Neural progenitor cell (in vitro differentiated cells): Measurements from ENCODE around the gene CKS1B. TPM values are rescaled to one million over a fixed set of nuclear protein-coding genes. Genes with fewer than 3 reads are reported as not detected.
"Not testable (repeated sequence)": the region's sequence is repeated elsewhere in the genome, so short reads cannot be mapped to it uniquely, and the experiment has no call there.

Source experiments
- DNase-seq: peaks from one replicate; pipeline ENCODE4 v3.0.0-alpha.2; 2016; ENCODE audit warnings: low spot score
- H2AFZ ChIP-seq: fragments of 200-600 bp; sonication (generic); replicated peaks from 2 replicates; pipeline ENCODE4 v1.6.1; 2016; ENCODE audit warnings: antibody characterized with exemption
- H3F3A ChIP-seq: fragments of 200-600 bp; sonication (generic); 2 replicates; pipeline ENCODE4 v1.6.1; 2016; ENCODE audit warnings: antibody characterized with exemption, low read depth
- H3K27ac ChIP-seq: fragments of 200-600 bp; sonication (generic); 2 replicates; pipeline ENCODE4 v1.5.1; 2016; ENCODE audit warnings: mild to moderate bottlenecking
- H3K27me3 ChIP-seq: fragments of 200-600 bp; sonication (generic); 2 replicates; pipeline ENCODE4 v1.6.1; 2016; ENCODE audit warnings: mild to moderate bottlenecking, moderate library complexity
- H3K36me3 ChIP-seq: fragments of 200-600 bp; sonication (generic); 2 replicates; pipeline ENCODE4 v1.5.1; 2016
- H3K4me1 ChIP-seq: fragments of 200-600 bp; sonication (generic); 2 replicates; pipeline ENCODE4 v1.6.1; 2016; ENCODE audit warnings: mixed run types
- H3K4me2 ChIP-seq: fragments of 200-600 bp; sonication (generic); 2 replicates; pipeline ENCODE4 v1.6.1; 2016
- H3K4me3 ChIP-seq: fragments of 200-600 bp; sonication (generic); 2 replicates; pipeline ENCODE4 v1.5.1; 2016
- H3K79me2 ChIP-seq: fragments of 200-600 bp; sonication (generic); 2 replicates; pipeline ENCODE4 v1.6.1; 2016; ENCODE audit warnings: low read depth
- H3K9ac ChIP-seq: fragments of 200-600 bp; sonication (generic); 2 replicates; pipeline ENCODE4 v1.6.1; 2016
- H3K9me3 ChIP-seq: fragments of 200-600 bp; sonication (generic); 2 replicates; pipeline ENCODE4 v1.5.1; 2016; ENCODE audit warnings: low read depth
- H4K20me1 ChIP-seq: fragments of 200-600 bp; sonication (generic); 2 replicates; pipeline ENCODE4 v1.6.1; 2016; ENCODE audit warnings: low read depth
- H3K27ac Mint-ChIP-seq: 3 replicates; pipeline ENCODE4 v1.8.0; 2021; ENCODE audit warnings: mixed read lengths
- H3K27me3 Mint-ChIP-seq: 2 replicates; pipeline ENCODE4 v1.8.0; 2022; ENCODE audit warnings: low read depth, mild to moderate bottlenecking, inconsistent platforms, moderate library complexity, mixed read lengths; ENCODE audit not compliant: insufficient read depth
- H3K36me3 Mint-ChIP-seq: 3 replicates; pipeline ENCODE4 v1.8.0; 2021; ENCODE audit warnings: mixed read lengths
- H3K4me1 Mint-ChIP-seq: 3 replicates; pipeline ENCODE4 v1.8.0; 2021; ENCODE audit warnings: mixed read lengths
- H3K4me3 Mint-ChIP-seq: 3 replicates; pipeline ENCODE4 v1.8.0; 2021; ENCODE audit warnings: mild to moderate bottlenecking, moderate library complexity, mixed read lengths
- H3K9me3 Mint-ChIP-seq: 3 replicates; pipeline ENCODE4 v1.8.0; 2020; ENCODE audit warnings: mixed read lengths
- CTCF ChIP-seq: fragments of 200-600 bp; sonication (generic); IDR thresholded peaks from 2 replicates; pipeline ENCODE4 v1.5.1; 2017; ENCODE audit warnings: antibody characterized with exemption, mild to moderate bottlenecking
- EZH2 ChIP-seq: fragments of 200-600 bp; sonication (generic); IDR thresholded peaks from 2 replicates; pipeline ENCODE4 v1.6.1; 2017; ENCODE audit warnings: antibody characterized with exemption, mild to moderate bottlenecking, moderate library complexity
- EZH2phosphoT487 ChIP-seq: fragments of 200-600 bp; sonication (generic); IDR thresholded peaks from 2 replicates; pipeline ENCODE4 v1.6.1; 2017; ENCODE audit warnings: antibody characterized with exemption
- total RNA-seq: library from RNA; depleted of rRNA; stranded (reverse); fragments of >200 nt; gene quantifications from 2 replicates; pipeline ENCODE4 v1.2.3, GENCODE V29; 2015; ENCODE audit warnings: low replicate concordance

Gene CKS1B
- total RNA-seq, 1 donor from 2014 or later: 297 TPM

GRCh38 chr1:154974808-154975408, 427 bp downstream of the CKS1B start:
- Histone ChIP-seq H3K4me1 (peaks cover 34% of the 10 kb centered on the region), H3K4me2 (peak overlapping the region; percentile 84), H3K9ac (peak overlapping the region; percentile 28), H3K27ac (peak overlapping the region; percentile 85), H3K36me3 (peaks cover 14% of the 10 kb centered on the region), H3K9me3 (no peaks in the 10 kb centered on the region), H3K4me3 (peak overlapping the region; percentile 64), H3K79me2 (peaks cover 68% of the 10 kb centered on the region), H3K27me3 (no peaks in the 10 kb centered on the region), H2AFZ (no peak overlapping the region), H4K20me1 (peaks cover 25% of the 10 kb centered on the region), H3F3A (peaks cover 50% of the 10 kb centered on the region)
- Mint-ChIP-seq H3K27ac (no peak overlapping the region), H3K27me3 (peaks cover 4% of the 10 kb centered on the region), H3K4me3 (no peak overlapping the region), H3K36me3 (peaks cover 9% of the 10 kb centered on the region), H3K4me1 (peaks cover 26% of the 10 kb centered on the region), H3K9me3 (no peaks in the 10 kb centered on the region)
- peak; percentile 99 for DNase-seq
- no peak for TF ChIP-seq EZH2phosphoT487
- no peak for TF ChIP-seq EZH2
- TF ChIP-seq CTCF: no peak

- Histone ChIP-seq H3K27ac (peak overlapping the region; percentile 85), H3K4me1 (peaks cover 29% of the 10 kb centered on the region), H3K9ac (peak overlapping the region; percentile 28), H4K20me1 (peaks cover 25% of the 10 kb centered on the region), H3K36me3 (peaks cover 14% of the 10 kb centered on the region), H3K4me2 (peak overlapping the region; percentile 84), H2AFZ (no peak overlapping the region), H3K79me2 (peaks cover 68% of the 10 kb centered on the region), H3K4me3 (peak overlapping the region; percentile 64), H3K27me3 (no peaks in the 10 kb centered on the region), H3K9me3 (no peaks in the 10 kb centered on the region), H3F3A (peaks cover 56% of the 10 kb centered on the region)
- peak; percentile 64 for DNase-seq
- H3K9me3 Mint-ChIP-seq: no peaks in the 10 kb centered on the region
- peaks cover 12% of the 10 kb centered on the region for H3K36me3 Mint-ChIP-seq
- no peak for TF ChIP-seq EZH2
- no peak for TF ChIP-seq CTCF
- TF ChIP-seq EZH2phosphoT487: no peak
- peaks cover 26% of the 10 kb centered on the region for H3K4me1 Mint-ChIP-seq
- peaks cover 4% of the 10 kb centered on the region for H3K27me3 Mint-ChIP-seq
- no peak overlapping the region for H3K27ac Mint-ChIP-seq
- no peak overlapping the region for H3K4me3 Mint-ChIP-seq
These were observed 1.1 kb downstream of the CKS1B start for GRCh38 chr1:154975409-154976059.

- H2AFZ ChIP-seq, DNase-seq, H3K4me1 Mint-ChIP-seq, H3K4me3 ChIP-seq, H3K9me3 Mint-ChIP-seq, H3K4me2 ChIP-seq, H3K27me3 Mint-ChIP-seq, H3K9ac ChIP-seq, H3K27ac Mint-ChIP-seq, H3K27me3 ChIP-seq, H3K9me3 ChIP-seq: not testable (repeated sequence)
- Histone ChIP-seq H3K27ac (peak overlapping the region; percentile 14), H3K36me3 (peaks cover 14% of the 10 kb centered on the region), H4K20me1 (peaks cover 25% of the 10 kb centered on the region), H3F3A (peaks cover 56% of the 10 kb centered on the region), H3K79me2 (peaks cover 78% of the 10 kb centered on the region), H3K4me1 (peaks cover 20% of the 10 kb centered on the region)
- peaks cover 14% of the 10 kb centered on the region for H3K36me3 Mint-ChIP-seq
- peak overlapping the region; percentile 49 for H3K4me3 Mint-ChIP-seq
These were observed 3.3 kb downstream of the CKS1B start for GRCh38 chr1:154977762-154978161.

GRCh38 chr1:154978360-154978759, 3.9 kb downstream of the CKS1B start:
- H3K36me3 Mint-ChIP-seq: peaks cover 14% of the 10 kb centered on the region

More at GRCh38 chr1:154978360-154978759, 3.9 kb downstream of the CKS1B start:
- peaks cover 53% of the 10 kb centered on the region for H3F3A ChIP-seq
- peaks cover 78% of the 10 kb centered on the region for H3K79me2 ChIP-seq
- no peak overlapping the region for H3K27ac Mint-ChIP-seq
- peaks cover 2% of the 10 kb centered on the region for H3K27me3 Mint-ChIP-seq
- no peak overlapping the region for H2AFZ ChIP-seq
- H3K4me3 ChIP-seq: no peak overlapping the region
- H3K9me3 ChIP-seq: no peaks in the 10 kb centered on the region
- no peaks in the 10 kb centered on the region for H3K9me3 Mint-ChIP-seq
- peaks cover 6% of the 10 kb centered on the region for H3K4me1 Mint-ChIP-seq
- no peak overlapping the region for H3K4me2 ChIP-seq
- peaks cover 14% of the 10 kb centered on the region for H3K36me3 ChIP-seq
- H3K27ac ChIP-seq: no peak overlapping the region
- H3K4me1 ChIP-seq: peaks cover 16% of the 10 kb centered on the region
- TF ChIP-seq CTCF (no peak), EZH2 (no peak), EZH2phosphoT487 (no peak)
- peaks cover 25% of the 10 kb centered on the region for H4K20me1 ChIP-seq
- H3K9ac ChIP-seq: no peak overlapping the region
- H3K27me3 ChIP-seq: no peaks in the 10 kb centered on the region
- no peak overlapping the region for H3K4me3 Mint-ChIP-seq
- DNase-seq: no peak
